GM10847 (cell line): ENCODE measurements around the gene GALNT16.

Experiments used
- POLR2A ChIP-seq: IDR thresholded peaks from 2 replicates; pipeline ENCODE4 v1.6.1; 2011; ENCODE audit not compliant: insufficient read length; ENCODE audit errors: extremely low read depth

Gene GALNT16

DNA sequence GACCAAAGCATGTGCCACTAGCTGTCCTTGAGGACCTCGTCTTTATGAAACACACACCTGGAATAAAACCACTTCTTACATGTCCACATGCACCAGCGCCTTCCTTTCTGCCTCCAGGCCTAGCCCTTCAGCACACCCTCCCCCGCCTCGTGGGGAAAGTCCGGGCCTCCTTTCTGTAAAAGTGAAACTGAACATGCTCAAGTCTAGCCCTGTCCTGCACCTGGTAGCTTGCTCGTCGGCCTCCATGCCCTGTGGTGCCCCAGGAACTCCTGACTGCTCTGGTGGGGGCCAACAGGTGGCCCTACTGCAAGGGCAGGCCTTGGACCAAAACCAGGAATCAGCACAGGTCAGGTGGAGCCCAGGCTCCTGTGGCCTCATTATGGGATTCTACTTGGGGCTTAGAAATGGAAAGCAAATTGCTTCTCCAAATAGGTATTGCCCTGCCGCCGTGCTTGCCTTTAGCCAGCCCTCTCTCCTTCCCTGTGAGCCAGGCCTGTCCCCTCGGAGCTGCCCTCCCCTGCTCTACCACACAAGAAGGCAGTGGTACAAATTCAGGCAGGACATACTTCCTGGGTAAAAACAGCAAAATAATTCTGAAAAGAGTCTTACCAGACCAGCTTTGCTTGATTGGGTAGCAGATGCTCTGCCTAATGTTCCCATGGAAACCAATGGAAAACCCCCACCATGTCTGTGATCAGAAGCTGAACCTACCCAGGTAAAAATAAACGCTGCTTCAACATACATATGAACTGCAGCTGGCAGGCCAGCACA lies 94.6 kb downstream of the GALNT16 start:
- TF ChIP-seq POLR2A: peak; percentile 22

DNA sequence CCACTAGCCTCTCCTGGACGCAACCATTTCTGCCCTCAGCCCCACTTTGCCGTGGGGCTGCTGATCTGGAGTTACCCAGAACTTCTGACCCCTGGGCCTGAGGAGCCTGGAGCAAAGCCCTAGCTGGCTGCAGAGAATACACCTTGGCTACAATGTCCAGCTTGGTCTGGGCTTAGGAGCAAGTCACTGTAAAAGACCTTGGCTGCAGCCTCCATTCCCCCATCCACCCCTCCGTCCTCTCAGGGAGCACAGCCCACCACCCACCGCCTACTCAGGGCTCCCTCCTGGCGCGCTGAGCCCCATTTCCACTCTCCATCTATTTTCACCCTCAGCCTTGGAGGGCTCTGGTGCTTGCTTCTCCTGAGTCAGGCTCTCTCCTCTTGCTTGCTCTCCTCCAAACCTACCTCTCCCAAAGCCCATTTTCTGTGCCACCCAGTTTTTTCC lies 95.2 kb downstream of the GALNT16 start:
- no peak for TF ChIP-seq POLR2A

DNA sequence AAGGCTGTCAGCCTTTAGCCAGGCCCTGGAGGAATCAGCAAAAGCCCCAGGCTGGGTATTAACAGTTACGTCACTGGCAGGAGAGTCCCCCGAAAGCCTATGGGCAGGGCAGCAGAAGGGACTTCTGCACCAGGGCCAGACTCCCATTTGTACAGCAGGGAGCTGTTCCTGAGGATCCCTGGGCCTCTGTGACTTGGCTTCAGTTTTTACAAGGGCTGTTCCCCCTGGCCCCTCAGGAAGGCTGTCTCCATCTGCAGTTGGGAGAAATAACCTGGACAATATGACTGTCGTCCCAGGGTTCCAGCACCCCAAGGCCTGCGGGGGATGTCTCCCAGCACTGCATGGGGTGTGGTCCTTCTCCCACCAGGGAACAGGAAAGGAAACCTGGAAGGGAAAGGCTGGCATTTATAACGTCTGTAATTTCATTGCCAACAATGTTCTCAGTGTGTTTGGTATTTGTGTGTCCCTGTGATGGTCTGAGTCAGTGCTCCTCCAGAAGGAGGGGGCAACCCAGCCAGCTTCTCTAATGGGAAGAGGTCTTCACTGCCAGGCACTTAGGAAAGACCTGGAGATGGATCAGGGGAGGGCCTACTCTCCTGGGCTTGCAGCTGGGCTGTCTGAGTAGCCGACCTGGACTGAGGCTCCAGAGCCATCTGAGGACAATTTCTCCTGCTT lies 95.8 kb downstream of the GALNT16 start:
- TF ChIP-seq POLR2A: no peak

DNA sequence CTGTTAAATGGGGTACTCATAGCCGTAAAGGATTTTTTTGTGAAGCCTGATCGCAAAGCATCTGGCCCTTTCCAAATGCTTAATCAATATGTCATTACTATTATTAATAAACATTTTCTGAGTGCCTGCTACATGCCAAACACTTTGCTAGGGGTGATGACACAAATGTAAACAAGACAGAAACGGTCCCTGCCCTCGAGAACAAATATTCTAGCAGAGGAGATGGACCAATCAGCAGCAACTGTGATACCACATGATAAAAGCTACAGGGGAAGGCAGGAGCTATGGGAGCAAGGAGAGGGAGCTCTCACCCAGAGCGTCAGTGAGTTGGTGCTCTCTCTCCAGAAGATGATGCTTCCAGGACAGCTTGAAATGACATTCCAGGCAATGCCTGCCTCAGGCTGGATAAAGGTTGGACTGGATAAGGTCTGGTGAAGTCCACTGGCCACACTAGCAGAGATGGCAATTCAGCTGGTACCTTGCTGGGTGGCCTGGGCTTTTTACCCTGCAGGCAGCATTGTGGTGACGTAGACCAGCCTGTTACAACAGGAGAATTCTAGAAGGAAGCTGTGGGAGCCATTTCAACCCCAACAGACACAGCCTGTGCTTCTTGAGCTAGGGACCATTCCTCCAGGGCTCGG lies 97.1 kb downstream of the GALNT16 start:
- no peak for TF ChIP-seq POLR2A

DNA sequence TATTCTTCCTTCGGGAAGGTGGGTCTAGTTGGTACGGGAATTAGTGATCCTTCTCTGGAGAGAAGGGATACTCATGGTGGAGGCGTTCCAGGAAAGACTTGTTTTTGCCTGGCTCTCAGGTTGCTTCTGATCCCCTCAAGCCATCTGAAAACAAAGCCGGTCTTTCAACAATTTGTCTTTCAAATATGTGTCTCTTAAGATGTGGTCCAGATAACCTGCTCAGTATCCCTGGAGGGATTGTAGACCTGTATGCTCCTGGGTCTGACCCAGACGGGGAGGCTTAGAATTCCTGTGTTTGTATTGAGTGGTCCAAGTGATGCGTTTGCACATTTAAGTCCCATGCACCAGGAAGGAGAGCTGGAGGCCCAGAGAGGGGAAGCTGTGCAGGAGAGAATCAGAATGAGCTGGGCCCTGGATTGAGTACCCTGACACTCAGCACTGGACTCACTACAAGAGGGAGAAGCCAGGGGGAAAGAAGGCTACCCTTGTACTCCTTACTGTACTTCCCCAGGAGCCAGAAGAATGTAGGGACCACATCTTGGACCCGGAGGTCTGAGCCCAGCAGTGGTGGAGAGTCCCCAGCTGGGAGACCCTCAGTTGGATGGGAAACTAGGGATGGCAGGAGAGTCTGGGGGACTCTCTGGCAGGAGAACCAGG lies 97.7 kb downstream of the GALNT16 start:
- TF ChIP-seq POLR2A: no peak

DNA sequence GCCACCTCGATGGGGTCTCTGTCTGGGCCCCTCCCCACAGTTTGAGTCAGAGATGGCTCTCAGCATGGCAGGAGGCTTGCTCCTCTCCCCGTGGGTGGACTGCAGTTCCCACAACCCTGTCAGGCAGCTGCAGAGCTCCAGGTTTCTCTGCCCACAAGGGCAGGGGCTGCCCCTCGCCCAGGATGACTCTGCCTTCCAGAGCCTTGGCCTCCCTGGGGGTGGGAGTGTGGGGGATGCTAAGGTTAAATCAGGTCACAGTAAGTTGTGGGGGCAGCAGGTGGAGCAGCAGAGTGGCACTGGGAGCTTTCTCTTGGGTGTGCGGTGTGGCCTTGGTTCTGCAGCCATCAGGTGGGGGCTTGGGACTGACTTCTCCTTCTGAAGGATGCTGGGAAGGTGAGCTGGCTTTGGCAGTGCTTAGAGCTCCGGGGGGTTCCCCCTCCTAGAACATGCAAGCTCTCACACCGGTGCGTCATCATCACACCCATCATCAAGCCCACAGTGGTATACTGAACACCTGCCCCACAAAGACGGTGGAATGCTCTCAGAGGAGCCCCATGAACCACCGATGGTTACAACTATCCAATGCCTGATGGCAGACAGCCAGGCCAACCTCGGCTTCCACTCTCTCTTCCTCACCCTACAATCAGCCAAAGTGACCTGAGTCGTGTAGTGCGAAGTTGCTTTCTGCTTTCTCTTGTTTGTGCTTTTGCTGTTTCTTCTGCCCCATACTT lies 98.4 kb downstream of the GALNT16 start:
- TF ChIP-seq POLR2A: no peak

DNA sequence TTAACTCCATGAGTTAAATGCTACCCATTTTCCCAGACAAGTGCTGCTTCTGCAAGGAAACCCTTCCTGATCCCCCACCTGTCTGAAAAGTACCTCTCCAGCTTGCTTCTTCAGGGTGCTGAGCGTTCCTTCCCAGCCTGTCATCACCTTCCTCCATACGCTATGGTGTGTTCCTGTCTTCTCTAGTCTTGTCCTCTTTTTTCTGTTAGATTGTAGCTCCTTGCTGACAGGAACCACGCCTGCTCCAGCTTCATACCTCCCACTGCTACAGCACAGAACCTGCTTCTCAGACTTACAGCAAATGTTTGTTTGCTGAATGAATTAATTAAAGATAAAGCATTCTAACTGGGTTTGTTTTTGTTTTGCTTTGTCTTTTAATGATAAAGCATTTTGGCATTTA lies 99.0 kb downstream of the GALNT16 start:
- TF ChIP-seq POLR2A: no peak

DNA sequence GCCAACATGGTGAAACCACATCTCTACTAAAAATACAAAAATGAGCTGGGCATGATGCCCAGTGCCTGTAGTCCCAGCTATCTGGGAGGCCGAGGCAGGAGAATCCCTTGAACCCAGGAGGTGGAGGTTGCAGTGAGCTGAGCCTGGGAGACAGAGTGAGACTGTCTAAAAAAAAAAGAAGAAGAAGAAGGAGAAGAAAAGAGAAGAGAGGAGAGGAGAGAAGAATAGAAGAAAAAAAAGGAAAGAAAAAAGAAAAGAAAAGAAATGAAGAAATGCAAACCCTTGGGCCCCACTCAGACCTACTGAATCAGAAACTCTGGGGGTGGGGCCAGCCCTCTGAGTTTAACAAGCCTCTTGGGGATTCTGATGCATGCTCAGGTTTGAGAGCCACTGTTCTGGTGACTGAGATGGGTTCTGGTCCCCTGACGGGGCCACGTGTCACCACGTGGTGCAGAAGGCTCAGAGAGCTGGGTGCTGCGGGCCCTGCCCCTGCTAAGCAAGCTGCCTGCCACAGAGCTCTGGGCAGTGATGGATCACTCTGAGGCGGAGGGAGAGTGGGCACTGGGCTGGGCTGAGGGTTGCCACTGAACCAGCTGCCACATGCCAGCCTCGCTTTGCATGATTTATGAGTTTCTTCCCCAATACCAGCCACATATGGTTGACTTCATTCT lies 100.6 kb downstream of the GALNT16 start:
- TF ChIP-seq POLR2A: no peak

DNA sequence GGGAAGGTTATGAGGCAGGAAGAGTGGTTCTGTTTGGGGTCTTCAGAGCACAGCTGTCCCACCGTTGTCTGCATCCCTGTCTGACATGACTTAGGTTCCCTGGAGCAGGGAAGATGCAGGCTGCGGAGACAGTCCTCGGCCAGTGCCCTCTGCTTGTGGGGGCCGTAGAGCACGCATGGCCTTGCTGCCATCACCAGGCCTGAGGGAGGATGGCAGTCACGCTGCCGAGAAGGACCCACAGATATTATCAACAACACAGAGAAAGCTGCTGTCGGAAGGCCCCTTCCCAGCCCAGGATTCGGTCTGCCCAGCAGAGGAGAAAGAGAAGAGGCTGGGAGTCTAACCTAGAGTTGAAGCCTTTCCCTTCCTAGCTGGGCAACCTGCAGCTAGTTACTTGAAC lies 103.1 kb downstream of the GALNT16 start:
- TF ChIP-seq POLR2A: no peak

DNA sequence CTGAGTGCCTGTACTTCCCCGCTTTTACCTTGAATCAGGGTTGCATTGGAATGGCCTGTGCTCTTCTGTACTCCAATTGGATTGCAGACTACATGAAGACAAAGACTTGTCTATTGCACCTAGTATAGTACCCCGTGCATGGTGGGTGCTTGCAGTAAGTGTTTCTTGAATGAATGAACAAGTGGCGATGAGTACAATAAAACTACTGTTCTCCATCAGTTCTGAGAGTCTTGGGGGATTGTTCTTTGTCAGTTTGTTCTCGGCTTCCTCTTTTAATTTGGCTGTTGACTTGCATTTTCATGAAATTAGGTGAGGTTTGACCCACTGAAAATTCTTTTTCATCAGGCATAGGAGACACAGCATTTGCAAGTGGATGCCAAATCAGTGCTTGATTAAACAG lies 104.0 kb downstream of the GALNT16 start:
- TF ChIP-seq POLR2A: no peak

DNA sequence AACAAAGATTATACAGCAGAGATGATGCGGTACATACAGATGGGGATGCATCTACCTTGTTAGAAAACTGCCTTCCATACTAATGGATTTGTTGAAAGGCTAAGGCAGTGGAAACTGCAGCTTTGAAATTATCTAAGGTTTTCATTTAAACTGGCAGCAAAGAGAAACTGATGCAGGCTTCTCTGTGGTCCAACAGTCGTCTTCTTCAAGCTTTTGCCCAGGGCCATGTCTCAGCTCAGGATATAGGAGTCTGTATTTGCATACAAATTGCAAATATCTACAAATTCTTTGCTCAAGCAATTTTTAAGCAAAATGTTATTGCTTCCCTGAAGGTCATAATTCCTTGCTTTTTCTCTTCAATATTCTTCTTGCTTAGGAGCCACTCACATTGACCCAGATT lies 104.4 kb downstream of the GALNT16 start:
- no peak for TF ChIP-seq POLR2A

DNA sequence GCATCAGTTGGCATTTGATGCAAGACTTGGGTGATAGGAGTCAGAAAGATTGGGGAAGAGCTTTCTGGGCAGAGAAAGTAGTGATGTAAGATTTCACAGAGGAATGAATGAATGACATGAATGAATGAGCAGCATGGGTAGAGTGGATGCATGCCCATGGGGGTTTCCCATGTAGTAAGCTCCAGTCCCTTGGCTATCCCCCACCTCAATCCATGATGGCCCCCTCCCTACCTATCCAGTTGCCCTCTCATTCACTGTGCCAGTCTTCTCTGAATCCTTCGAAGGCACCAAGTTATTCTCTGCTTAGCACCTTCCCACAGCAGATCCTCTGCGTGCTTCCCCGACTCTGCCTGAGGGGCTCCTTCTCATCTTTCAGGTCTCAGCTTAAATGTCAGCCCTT lies 106.1 kb downstream of the GALNT16 start:
- TF ChIP-seq POLR2A: no peak

DNA sequence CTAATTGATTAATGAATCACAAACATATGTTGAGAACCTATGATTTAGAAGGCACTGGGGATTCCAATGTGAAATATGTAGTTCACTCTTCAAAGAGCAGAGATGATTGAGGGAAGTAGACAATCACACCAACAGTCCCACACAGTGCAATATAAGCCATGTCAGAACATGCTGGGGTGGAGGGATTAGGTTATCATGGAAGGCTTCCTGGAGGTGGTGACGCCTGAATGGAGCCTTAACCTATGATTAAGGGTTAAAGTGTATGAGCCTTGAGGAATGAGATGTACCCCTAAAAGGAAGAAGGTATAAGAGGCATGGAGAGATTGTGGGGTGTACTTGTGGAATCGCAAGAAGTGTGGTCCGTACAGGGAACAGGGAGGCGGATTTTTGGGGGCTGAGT lies 106.8 kb downstream of the GALNT16 start:
- no peak for TF ChIP-seq POLR2A

DNA sequence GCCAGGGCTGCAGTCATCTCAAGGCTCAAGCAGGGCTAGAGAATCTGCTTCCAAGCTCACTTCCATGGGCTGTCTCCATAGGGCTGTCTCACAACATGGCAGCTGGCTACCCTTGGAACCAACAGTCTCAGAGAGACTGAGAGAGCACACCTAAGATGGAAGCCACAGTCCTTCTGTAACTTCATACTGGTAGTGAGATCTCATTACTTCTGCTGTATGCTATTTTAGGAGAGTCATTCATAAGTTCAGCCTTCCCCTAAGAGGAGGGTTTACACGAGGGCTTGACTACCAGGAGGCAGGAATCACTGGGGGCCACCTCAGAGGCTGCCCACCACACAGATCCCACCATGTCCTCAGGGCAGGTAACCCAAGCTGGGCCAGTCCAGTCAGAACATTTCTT lies 108.4 kb downstream of the GALNT16 start:
- no peak for TF ChIP-seq POLR2A
